ENCODE data around the gene CMSS1.
A peak's percentile ranks its signal among the peaks of the same experiment; 100 is the strongest.

The CMSS1 gene

DNA sequence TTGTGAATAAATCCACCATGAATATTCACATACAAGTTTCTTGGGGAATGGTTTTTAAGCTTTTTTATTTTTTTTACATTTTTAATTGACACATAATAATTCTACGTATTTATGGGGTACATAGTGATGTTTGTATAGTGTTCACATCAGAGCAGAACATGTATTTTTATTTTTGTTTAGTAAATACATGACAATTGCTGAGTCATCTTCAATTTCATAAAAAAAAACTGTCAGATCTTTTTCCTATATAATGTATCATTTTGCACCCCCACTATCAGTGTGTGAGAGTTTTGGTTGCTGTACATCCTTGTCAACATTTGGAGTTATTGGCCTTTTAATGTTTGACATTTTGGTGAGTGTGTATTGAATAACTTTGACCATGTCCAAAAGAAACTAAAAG lies 336.5 kb downstream of the CMSS1 start:
- DNase-seq (ENCODE audit: low read depth): no peak
- H3K4me3 ChIP-seq (ENCODE audit: low read length): no peak overlapping the region

GRCh38 chr3:100155128-100155527 lies 337.5 kb downstream of the CMSS1 start:
- H3K4me3 ChIP-seq (ENCODE audit: low read length): no peak overlapping the region
- TF ChIP-seq, protein P1, sequence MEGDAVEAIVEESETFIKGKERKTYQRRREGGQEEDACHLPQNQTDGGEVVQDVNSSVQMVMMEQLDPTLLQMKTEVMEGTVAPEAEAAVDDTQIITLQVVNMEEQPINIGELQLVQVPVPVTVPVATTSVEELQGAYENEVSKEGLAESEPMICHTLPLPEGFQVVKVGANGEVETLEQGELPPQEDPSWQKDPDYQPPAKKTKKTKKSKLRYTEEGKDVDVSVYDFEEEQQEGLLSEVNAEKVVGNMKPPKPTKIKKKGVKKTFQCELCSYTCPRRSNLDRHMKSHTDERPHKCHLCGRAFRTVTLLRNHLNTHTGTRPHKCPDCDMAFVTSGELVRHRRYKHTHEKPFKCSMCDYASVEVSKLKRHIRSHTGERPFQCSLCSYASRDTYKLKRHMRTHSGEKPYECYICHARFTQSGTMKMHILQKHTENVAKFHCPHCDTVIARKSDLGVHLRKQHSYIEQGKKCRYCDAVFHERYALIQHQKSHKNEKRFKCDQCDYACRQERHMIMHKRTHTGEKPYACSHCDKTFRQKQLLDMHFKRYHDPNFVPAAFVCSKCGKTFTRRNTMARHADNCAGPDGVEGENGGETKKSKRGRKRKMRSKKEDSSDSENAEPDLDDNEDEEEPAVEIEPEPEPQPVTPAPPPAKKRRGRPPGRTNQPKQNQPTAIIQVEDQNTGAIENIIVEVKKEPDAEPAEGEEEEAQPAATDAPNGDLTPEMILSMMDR (IDR thresholded peaks at IDR 0.05; ENCODE audit: insufficient read depth, low read depth, low read length, missing control alignments): no peak
- no peak for DNase-seq (ENCODE audit: low read depth)

More for the DNA sequence above, 336.5 kb downstream of the CMSS1 start:
- TF ChIP-seq, protein P1 (IDR thresholded peaks at IDR 0.05; ENCODE audit: insufficient read depth, low read depth, low read length, missing control alignments): no peak

DNA sequence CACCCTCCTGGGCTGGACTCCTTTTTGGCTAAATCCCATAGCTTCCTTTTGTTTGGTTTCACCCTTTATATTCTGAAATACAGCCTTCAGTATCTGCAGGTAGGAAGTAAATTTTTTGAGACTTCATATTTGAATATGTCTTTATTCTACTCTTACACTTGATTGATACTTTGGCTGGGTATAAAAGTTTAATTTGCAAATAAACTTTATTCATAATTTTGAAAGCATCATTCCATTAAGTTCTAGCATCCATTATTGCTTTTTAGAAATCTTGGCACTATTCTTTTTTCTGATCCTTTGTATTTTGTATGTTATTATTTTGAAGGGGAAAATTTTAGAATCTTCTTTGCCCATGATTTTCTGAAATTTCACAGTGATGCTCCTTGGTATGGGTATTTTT lies 337.9 kb downstream of the CMSS1 start:
- no peak overlapping the region for H3K4me3 ChIP-seq (ENCODE audit: low read length)
- no peak for DNase-seq (ENCODE audit: low read depth)
- TF ChIP-seq, protein P1 (IDR thresholded peaks at IDR 0.05; ENCODE audit: insufficient read depth, low read depth, low read length, missing control alignments): no peak

- DNase-seq (ENCODE audit: low read depth): no peak
- H3K4me3 ChIP-seq (ENCODE audit: low read length): no peak overlapping the region
- TF ChIP-seq, protein P1 (IDR thresholded peaks at IDR 0.05; ENCODE audit: insufficient read depth, low read depth, low read length, missing control alignments): no peak
Observed at GRCh38 chr3:100157685-100158084, 340.0 kb downstream of the CMSS1 start.

GRCh38 chr3:100158918-100159330 lies 341.3 kb downstream of the CMSS1 start:
- DNase-seq (ENCODE audit: low read depth): no peak
- no peak overlapping the region for H3K4me3 ChIP-seq (ENCODE audit: low read length)
- TF ChIP-seq, protein P1 (IDR thresholded peaks at IDR 0.05; ENCODE audit: insufficient read depth, low read depth, low read length, missing control alignments): no peak

- no peak overlapping the region for H3K4me3 ChIP-seq (ENCODE audit: low read length)
- peak; percentile 20 for DNase-seq (ENCODE audit: low read depth)
- TF ChIP-seq, protein P1 (IDR thresholded peaks at IDR 0.05; ENCODE audit: insufficient read depth, low read depth, low read length, missing control alignments): no peak
Observed at GRCh38 chr3:100159331-100160153, 341.9 kb downstream of the CMSS1 start.

DNA sequence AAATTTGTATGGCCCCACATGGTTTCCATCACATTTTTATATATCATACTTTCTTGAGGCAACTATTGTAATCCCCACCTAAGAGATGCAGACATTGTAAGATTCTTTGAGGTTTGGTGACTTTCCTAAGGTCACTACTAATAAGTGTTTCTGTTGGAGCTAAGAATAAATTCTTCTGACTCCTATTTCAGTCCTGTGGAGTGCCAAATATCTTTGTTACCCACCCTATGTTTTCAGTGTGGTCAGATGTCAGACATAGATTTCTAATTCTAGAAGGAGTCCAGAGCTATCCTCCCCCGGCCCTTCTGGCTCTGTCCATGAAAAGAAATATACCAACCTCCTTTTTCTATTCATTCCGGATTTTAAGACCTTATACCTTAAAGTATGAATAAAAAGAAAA lies 342.9 kb downstream of the CMSS1 start:
- DNase-seq (ENCODE audit: low read depth): no peak
- TF ChIP-seq, protein P1 (IDR thresholded peaks at IDR 0.05; ENCODE audit: insufficient read depth, low read depth, low read length, missing control alignments): no peak
- H3K4me3 ChIP-seq (ENCODE audit: low read length): no peak overlapping the region

Measured in epithelial cell of esophagus (primary cell).